Measurements from ENCODE around the gene CUL7. TPM values are rescaled to one million over a fixed set of nuclear protein-coding genes. Genes with fewer than 3 reads are reported as not detected.

The CUL7 gene
- total and polyA plus RNA-seq, 9 of the 15 experiments (the other 6 are each of a cell fraction or from before 2014, with no cell fraction given) = 0.44 to 20.1 (median 8.6) TPM

DNA sequence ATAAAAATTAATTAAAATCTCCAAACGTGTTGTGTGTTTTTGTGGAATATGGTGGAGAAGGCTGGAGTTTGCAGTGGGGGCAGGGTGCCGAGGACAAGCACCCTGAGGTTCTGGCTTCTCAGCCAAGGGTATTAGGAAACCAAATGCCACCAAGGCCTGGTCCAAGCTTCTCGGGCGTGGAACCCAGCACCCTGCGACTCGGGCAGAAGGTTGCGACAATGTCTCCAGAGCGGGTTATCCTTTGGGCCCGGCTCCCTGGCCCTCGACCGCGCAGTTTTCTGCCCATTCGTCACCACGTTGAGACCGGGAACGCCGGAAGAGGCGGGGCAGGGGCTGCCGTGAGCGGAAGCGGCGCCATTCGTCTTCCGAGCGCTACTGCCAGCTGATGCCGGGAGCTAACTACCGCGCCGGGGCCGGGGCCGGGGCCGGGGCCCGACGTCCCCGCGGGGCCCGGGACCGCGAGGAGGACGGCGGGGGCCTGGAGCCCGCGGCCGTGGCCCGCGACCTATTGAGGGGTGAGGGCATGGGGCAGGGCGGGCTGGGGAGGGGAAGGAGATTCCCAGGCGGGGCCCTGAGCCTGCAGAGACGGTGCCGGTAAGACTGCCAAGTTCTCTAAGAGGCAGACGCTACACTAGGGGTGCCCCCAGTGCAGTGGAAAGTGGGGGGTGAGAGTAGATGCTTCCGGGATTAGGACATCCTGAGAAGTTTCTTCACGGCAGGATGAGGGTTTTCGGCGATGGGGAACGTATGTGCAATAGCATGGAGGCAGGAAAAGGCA lies 32.2 kb downstream of the CUL7 start, which contains the start of gene RRP36 (continued):
- TF ChIP-seq, protein P1, sequence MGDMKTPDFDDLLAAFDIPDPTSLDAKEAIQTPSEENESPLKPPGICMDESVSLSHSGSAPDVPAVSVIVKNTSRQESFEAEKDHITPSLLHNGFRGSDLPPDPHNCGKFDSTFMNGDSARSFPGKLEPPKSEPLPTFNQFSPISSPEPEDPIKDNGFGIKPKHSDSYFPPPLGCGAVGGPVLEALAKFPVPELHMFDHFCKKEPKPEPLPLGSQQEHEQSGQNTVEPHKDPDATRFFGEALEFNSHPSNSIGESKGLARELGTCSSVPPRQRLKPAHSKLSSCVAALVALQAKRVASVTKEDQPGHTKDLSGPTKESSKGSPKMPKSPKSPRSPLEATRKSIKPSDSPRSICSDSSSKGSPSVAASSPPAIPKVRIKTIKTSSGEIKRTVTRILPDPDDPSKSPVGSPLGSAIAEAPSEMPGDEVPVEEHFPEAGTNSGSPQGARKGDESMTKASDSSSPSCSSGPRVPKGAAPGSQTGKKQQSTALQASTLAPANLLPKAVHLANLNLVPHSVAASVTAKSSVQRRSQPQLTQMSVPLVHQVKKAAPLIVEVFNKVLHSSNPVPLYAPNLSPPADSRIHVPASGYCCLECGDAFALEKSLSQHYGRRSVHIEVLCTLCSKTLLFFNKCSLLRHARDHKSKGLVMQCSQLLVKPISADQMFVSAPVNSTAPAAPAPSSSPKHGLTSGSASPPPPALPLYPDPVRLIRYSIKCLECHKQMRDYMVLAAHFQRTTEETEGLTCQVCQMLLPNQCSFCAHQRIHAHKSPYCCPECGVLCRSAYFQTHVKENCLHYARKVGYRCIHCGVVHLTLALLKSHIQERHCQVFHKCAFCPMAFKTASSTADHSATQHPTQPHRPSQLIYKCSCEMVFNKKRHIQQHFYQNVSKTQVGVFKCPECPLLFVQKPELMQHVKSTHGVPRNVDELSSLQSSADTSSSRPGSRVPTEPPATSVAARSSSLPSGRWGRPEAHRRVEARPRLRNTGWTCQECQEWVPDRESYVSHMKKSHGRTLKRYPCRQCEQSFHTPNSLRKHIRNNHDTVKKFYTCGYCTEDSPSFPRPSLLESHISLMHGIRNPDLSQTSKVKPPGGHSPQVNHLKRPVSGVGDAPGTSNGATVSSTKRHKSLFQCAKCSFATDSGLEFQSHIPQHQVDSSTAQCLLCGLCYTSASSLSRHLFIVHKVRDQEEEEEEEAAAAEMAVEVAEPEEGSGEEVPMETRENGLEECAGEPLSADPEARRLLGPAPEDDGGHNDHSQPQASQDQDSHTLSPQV (IDR thresholded peaks at IDR 0.05) = peak; percentile 92
- TF ChIP-seq, protein P2, sequence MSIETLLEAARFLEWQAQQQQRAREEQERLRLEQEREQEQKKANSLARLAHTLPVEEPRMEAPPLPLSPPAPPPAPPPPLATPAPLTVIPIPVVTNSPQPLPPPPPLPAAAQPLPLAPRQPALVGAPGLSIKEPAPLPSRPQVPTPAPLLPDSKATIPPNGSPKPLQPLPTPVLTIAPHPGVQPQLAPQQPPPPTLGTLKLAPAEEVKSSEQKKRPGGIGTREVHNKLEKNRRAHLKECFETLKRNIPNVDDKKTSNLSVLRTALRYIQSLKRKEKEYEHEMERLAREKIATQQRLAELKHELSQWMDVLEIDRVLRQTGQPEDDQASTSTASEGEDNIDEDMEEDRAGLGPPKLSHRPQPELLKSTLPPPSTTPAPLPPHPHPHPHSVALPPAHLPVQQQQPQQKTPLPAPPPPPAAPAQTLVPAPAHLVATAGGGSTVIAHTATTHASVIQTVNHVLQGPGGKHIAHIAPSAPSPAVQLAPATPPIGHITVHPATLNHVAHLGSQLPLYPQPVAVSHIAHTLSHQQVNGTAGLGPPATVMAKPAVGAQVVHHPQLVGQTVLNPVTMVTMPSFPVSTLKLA (conservative IDR thresholded peaks at IDR 0.05) = peak; percentile 62 to 76
- peak; percentile 81 for TF ChIP-seq GABPB1 (CRISPR knock-in tag; IDR thresholded peaks at IDR 0.05)
- no peak for TF ChIP-seq ZNF699 (CRISPR knock-in tag; IDR thresholded peaks at IDR 0.05; ENCODE audit: insufficient replicate concordance)
- peak; percentile 56 to 68; a peak in 3 of 4 replicates for TF ChIP-seq NRF1 (conservative IDR thresholded peaks at IDR 0.05 in 1 of 2, IDR thresholded peaks at IDR 0.05 in 1 of 2)
- peak in 1 of 2 experiments; percentile 65; a peak in 2 of 4 replicates for TF ChIP-seq HDAC1 (IDR thresholded peaks at IDR 0.05)
- TF ChIP-seq ELF4 (CRISPR knock-in tag; IDR thresholded peaks at IDR 0.05) = no peak
- peak; percentile 46 for TF ChIP-seq TAF9B (IDR thresholded peaks at IDR 0.05; ENCODE audit: partially characterized antibody)
- no peak for TF ChIP-seq BCL6 (CRISPR knock-in tag; IDR thresholded peaks at IDR 0.05)
- TF ChIP-seq U2AF1 (optimal IDR thresholded peaks at IDR 0.05; ENCODE audit: low read depth, low read length) = no peak
- no peak for TF ChIP-seq HNRNPLL (IDR thresholded peaks at IDR 0.05; ENCODE audit: low read depth, low read length, poor library complexity, severe bottlenecking)
- 0 out of 2 replicates have a peak, but pooled peaks have one; percentile 27 for TF ChIP-seq PTRF (tag; IDR thresholded peaks at IDR 0.05)
- TF ChIP-seq MXI1 (IDR thresholded peaks at IDR 0.05; ENCODE audit: low read depth, low read length) = peak; percentile 48; the same call in 1 of the 2 replicates
- TF ChIP-seq EP300 (IDR thresholded peaks at IDR 0.05; ENCODE audit: low read length) = no peak; the same call in 1 of the 2 replicates
- no peak for TF ChIP-seq PHB2 (IDR thresholded peaks at IDR 0.05; ENCODE audit: low read depth)
- TF ChIP-seq NCOR1 (IDR thresholded peaks at IDR 0.05) = no peak
- peak; percentile 13; the same call in 1 of the 2 replicates for TF ChIP-seq ESRRA (IDR thresholded peaks at IDR 0.05; ENCODE audit: borderline replicate concordance, low read depth)
- peak; percentile 64; the same call in 1 of the 2 replicates for TF ChIP-seq RB1 (IDR thresholded peaks at IDR 0.05; ENCODE audit: low read depth)
- no peak for TF ChIP-seq ZNF57 (CRISPR knock-in tag; IDR thresholded peaks at IDR 0.05)
- TF ChIP-seq TBP (optimal IDR thresholded peaks at IDR 0.05; ENCODE audit: low read depth, low read length) = peak; percentile 49
- TF ChIP-seq, protein P3, sequence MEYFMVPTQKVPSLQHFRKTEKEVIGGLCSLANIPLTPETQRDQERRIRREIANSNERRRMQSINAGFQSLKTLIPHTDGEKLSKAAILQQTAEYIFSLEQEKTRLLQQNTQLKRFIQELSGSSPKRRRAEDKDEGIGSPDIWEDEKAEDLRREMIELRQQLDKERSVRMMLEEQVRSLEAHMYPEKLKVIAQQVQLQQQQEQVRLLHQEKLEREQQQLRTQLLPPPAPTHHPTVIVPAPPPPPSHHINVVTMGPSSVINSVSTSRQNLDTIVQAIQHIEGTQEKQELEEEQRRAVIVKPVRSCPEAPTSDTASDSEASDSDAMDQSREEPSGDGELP (CRISPR knock-in tag; IDR thresholded peaks at IDR 0.05; ENCODE audit: borderline replicate concordance) = peak; percentile 94
